SK-N-SH treated with all-trans-retinoic acid at 6 μM for 48 hours (cell line): ENCODE results near the gene MTFR1L.

Source experiments
- ESRRG ChIP-seq: fragments of 250-450 bp; sonication (Bioruptor Pico); IDR thresholded peaks from 2 replicates; pipeline ENCODE4 v1.6.1; 2021; ENCODE audit warnings: mild to moderate bottlenecking
- GLIS3 ChIP-seq: fragments of 250-450 bp; sonication (Bioruptor Pico); IDR thresholded peaks from 2 replicates; pipeline ENCODE4 v1.5.0; 2020; ENCODE audit warnings: mild to moderate bottlenecking, moderate library complexity
- OSR1 ChIP-seq: fragments of 250-450 bp; sonication (Bioruptor Pico); IDR thresholded peaks from 2 replicates; pipeline ENCODE4 v1.8.0; 2022; ENCODE audit warnings: moderate library complexity, mild to moderate bottlenecking, inconsistent platforms
- RARB ChIP-seq: fragments of 250-450 bp; sonication (Bioruptor Pico); IDR thresholded peaks from 2 replicates; pipeline ENCODE4 v1.8.0; 2021; ENCODE audit warnings: mild to moderate bottlenecking, moderate library complexity
- ZC3H10 ChIP-seq: fragments of 250-450 bp; sonication (Bioruptor Pico); IDR thresholded peaks from 2 replicates; pipeline ENCODE4 v1.5.1; 2021; ENCODE audit warnings: mild to moderate bottlenecking, moderate library complexity
- TF ChIP-seq, protein P1 (sequence below): fragments of 250-450 bp; sonication (Bioruptor Pico); IDR thresholded peaks from 2 replicates; pipeline ENCODE4 v1.5.1; 2021; ENCODE audit warnings: mild to moderate bottlenecking, moderate library complexity
- TF ChIP-seq, protein P2 (sequence below): fragments of 250-450 bp; sonication (Bioruptor Pico); IDR thresholded peaks from 2 replicates; pipeline ENCODE4 v1.8.0; 2021; ENCODE audit warnings: low read depth, mild to moderate bottlenecking, moderate library complexity, borderline replicate concordance

DNA sequence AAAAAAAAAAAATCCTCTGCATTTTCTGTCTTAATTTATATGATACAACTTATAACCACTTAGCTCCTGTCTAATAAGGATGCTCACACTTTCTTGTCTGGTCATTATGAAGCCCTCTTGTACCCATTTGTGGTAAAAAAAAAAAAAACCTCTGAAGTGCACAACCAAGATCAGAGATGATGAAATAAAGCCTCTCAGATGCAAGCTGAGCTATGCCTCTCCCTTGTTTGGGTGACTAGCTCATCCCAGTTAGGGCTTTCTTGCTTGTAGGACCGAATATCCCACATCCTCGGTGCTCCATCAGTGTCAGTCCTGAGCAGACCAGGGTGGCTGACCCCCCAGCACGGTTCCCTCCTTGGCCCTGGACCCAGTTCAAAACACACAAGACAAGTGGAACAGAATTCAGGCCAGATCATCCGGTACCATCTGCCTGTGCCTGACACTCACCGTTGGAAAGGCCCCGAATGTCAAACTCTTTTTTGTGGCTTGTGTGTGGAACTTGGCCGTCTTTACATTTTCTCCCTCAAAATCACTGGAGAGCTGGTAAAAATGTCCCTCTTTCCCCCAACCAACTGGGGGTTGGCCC, 26.1 kb upstream of the MTFR1L start:
- TF ChIP-seq ESRRG (CRISPR knock-in tag) (no peak), OSR1 (no peak), ZC3H10 (CRISPR knock-in tag) (no peak), RARB (no peak), GLIS3 (no peak)
- TF ChIP-seq, protein P1, sequence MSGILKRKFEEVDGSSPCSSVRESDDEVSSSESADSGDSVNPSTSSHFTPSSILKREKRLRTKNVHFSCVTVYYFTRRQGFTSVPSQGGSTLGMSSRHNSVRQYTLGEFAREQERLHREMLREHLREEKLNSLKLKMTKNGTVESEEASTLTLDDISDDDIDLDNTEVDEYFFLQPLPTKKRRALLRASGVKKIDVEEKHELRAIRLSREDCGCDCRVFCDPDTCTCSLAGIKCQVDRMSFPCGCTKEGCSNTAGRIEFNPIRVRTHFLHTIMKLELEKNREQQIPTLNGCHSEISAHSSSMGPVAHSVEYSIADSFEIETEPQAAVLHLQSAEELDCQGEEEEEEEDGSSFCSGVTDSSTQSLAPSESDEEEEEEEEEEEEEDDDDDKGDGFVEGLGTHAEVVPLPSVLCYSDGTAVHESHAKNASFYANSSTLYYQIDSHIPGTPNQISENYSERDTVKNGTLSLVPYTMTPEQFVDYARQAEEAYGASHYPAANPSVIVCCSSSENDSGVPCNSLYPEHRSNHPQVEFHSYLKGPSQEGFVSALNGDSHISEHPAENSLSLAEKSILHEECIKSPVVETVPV, result no peak
- TF ChIP-seq, protein P2, sequence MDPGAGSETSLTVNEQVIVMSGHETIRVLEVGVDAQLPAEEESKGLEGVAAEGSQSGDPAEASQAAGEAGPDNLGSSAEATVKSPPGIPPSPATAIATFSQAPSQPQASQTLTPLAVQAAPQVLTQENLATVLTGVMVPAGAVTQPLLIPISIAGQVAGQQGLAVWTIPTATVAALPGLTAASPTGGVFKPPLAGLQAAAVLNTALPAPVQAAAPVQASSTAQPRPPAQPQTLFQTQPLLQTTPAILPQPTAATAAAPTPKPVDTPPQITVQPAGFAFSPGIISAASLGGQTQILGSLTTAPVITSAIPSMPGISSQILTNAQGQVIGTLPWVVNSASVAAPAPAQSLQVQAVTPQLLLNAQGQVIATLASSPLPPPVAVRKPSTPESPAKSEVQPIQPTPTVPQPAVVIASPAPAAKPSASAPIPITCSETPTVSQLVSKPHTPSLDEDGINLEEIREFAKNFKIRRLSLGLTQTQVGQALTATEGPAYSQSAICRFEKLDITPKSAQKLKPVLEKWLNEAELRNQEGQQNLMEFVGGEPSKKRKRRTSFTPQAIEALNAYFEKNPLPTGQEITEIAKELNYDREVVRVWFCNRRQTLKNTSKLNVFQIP (CRISPR knock-in tag), result no peak
